HG03159 (cell line): ENCODE results near the gene RASD2.
"Not testable (repeated sequence)": the region's sequence is repeated elsewhere in the genome, so short reads cannot be mapped to it uniquely, and the experiment has no call there.

ENCODE experiments used
- ATAC-seq: cut with Tn5 transposase; IDR thresholded peaks from one replicate; pipeline ENCODE4 v1.9.1; 2021; ENCODE audit warnings: mild to moderate bottlenecking, moderate library complexity; ENCODE audit not compliant: unreplicated experiment

The RASD2 gene, protein sequence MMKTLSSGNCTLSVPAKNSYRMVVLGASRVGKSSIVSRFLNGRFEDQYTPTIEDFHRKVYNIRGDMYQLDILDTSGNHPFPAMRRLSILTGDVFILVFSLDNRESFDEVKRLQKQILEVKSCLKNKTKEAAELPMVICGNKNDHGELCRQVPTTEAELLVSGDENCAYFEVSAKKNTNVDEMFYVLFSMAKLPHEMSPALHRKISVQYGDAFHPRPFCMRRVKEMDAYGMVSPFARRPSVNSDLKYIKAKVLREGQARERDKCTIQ

GRCh38 chr22:35540595-35541253, at the start of gene RASD2:
RASD2 (plus strand) TSS chr22:35540831; CDS start chr22:35546810, 5,979 bp downstream.
- no peak for ATAC-seq

- not testable (repeated sequence) for ATAC-seq
Measured at GRCh38 chr22:35491061-35491907, 49.3 kb upstream of the RASD2 start.

DNA sequence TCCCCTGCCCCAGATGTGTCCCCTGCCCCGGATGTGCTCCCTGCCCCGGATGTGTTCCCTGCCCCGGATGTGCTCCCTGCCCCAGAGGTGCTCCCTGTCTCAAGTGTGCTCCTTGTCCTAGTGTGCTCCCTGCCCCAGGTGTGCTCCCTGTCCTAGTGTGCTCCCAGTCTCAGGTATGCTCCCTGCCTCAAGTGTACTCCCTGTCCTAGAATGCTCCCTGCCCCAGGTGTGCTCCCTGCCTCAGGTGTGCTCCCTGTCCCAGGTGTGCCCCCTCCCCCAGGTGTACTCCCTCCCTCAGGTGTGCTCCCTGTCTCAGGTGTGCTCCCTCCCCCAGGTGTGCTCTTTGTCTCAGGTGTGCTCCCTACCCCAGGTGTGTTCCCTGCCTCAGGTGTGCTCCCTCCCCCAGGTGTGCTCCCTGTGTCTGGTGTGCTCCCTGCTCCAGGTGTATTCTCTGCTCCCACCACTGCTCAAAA, 48.7 kb upstream of the RASD2 start:
- no peak for ATAC-seq

DNA sequence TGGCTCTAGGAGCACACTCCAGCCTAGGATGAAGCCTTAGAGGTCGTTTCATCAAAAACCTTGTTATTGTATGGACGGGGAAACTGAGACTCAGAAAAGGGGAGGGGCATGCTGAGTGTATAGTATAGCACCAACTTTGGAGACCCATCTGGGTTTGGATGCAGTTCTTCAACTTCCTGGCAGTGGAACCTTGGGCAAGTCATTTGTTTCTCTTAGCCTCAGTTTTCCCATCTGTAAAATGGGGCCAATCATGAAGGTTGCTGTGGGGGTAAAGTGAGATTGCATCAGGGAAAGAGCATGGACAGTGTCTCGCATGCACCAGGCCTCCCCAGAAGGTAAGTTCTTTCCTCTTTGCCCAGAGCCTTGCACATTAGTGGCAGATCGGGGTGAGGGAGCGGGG, 47.6 kb upstream of the RASD2 start:
- no peak for ATAC-seq

DNA sequence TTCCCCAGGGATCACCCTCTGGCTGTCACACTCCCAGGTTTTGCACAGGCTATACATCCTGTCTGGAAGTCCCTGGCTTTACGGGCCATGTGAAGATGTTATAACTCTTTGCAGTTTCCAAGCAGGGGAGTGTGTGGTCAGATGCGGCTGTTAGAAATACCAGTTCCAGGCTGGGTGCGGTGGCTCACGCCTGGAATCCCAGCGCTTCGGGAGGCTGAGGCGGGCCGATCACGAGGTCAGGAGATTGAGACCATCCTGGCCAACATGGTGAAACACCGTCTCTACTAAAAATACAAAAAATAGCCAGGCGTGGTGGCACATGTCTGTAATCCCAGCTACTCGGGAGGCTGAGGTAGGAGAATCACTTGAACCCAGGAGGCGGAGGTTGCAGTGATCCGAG, 44.9 kb upstream of the RASD2 start:
- not testable (repeated sequence) for ATAC-seq

- no peak for ATAC-seq
Measured at GRCh38 chr22:35496768-35497312, 43.8 kb upstream of the RASD2 start.

GRCh38 chr22:35498026-35498800, 42.4 kb upstream of the RASD2 start:
- no peak for ATAC-seq

DNA sequence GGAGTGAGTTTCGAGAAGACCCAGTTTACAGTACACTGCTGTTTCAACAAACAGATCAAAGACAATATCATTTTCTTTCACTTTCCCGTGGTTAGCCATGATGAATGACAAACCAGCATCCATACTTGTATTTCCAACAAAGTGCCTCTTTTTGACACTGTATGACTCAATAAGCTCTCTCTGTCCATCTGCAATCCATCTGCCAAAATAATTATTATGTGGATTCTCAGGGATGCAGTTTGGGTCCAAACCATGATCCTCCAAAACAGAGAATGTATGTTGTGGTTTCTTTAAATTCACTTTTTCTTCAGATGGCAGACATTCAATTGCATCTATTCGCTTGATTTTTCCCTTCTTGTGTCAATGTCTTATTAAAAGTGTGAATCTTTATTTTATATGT, 37.8 kb upstream of the RASD2 start:
- ATAC-seq = no peak

DNA sequence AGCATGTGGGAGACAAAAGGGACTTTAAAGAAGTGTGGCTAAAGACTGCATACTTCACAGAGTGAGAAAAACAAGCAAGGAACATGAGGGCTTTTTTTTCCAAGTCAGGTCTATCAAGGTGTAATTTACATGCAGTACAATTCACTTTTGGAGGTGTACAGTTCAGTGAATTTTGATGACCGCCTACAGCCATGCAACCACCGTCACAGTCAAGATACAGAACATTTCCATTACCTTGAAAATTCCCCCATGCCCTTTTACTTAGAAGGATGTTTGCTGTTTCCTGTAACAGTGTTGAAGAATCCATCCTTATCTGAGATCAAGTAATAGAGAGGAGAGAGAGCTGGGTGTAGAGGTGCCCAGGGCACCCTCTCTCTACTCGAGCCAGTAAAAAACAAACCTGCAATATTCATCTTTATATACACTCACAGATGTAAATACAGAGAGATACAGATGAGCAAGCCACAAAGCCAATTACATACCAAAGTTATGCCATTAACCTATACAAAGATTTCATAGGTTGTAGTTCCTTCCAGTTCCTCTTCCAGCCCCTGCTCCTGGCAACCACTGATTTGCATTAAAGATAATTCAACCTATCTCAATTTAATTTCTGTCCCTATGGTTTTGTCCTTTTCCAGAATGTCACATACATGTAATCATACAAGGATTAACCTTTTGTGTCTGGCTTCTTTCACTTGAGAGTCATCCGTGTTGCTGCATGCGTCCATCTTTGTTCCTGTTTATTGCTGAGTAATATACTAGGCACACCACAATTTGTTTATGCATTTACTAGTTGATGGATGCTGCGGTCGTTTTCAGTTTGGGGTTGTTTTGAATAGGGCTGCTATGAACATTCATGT, 35.0 kb upstream of the RASD2 start:
- no peak for ATAC-seq

DNA sequence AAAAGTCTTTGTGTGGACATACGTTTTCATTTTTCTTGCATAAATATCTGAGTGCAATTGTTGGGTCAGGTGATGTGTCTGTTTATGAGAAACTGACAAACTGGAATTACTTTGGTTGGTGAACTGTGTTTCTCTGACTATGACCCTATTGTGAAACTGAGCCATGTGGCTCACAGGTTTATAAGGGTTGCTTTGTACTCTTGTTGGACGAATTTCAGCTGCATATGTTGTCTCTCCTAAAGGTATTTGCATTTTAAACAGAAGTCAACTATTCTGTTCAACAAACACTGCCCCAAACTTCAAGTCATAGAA, 34.4 kb upstream of the RASD2 start:
- no peak for ATAC-seq

DNA sequence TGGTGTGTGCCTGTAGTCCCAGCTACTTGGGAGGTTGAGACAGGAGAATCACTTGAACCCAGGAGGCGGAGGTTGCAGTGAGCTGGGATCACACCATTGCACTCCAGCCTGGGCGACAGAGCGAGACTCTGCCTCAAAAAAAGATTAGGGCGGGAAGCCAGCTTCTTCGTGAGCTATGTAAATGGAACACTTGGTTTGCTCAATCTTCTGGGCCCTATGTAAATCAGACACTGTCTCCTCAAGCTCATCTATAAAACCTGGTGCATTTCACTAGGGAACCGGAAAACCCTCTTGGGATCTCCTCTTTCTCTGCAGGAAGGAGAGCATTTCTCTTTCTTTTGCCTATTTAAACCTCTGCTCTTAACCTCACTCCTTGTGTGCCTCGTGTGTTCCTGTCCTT, 32.8 kb upstream of the RASD2 start:
- not testable (repeated sequence) for ATAC-seq

DNA sequence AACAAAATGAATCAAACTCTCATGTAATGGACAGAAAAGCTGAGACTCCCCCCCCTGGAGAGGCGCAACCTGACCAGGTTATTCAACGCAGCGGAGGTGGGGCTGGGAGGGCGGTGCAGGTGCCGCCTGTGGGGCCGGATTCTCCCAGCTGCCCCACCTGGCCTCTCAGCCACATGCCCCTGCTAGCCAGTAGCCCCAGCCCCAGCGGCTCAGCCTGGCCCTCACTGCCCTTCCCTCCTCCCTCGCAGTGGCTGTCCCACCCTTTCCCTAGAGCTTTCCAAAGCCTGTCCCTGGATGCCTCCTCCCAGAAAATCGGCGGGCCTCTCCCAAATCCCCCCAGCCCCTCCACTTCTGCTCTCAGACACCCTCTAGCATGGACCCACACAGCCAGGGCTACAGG, 31.2 kb upstream of the RASD2 start:
- ATAC-seq = no peak

- ATAC-seq = no peak
Measured at GRCh38 chr22:35509960-35510359, 30.7 kb upstream of the RASD2 start.

DNA sequence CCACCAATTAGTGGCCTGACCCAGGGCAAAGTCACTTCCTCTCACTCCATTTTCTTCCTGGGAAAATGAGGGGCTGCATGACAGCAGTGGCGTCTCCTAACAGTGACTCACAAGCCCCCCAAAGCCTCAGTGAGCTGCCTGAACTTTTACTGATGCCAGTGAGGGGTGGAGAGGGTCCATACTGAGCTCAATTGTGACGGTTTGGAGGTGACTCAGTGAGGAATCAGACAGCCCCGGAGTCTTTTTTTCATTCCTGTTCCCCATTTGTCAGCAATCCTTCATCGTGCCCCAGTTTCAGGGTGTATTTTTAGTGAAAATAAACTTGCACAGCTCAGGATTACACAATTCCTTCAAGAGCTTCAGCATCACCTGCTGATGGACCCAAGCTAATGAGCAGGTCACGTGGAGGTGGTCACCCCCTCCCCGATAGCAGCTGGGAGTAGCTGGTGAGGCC, 30.1 kb upstream of the RASD2 start:
- ATAC-seq = no peak

DNA sequence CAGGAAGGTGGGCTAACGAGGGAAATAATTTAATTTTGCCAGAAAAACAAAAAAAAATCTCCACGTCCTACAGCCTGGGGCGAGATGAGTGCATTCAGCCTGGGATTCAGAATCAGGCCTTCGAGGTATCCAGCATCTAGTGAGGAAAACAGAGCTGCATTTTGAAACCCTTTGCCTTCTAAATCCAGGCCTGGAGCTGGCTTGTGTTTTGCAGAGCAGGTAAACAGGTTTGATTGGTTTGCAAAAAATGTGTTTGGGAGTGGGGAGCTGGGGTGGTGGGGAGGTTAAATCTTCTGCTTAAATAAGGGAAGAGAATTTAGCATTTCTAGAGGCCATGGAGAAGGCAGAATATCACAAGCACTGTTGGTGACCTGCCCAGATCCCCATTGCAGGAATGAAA, 29.7 kb upstream of the RASD2 start:
- ATAC-seq = no peak

DNA sequence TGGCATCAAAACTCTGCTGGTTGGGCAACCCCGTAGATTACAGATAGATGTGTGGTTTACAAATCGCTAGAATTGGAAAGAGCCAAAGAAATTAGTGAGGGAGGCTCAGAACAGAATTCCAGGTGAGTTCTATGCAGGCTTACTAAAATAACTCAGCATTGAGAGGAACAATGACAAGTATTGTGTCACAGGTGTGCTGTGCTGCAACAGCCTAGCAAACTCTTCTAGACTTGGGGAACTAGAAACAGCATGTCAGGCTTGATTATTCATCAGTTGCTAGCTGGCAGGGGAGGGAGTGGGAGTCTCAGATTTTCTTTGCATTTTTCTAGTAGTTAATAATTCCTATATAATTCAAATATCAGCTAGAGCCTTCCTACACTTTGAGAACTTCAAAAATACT, 26.3 kb upstream of the RASD2 start:
- ATAC-seq = no peak

GRCh38 chr22:35515952-35516351, 24.7 kb upstream of the RASD2 start:
- not testable (repeated sequence) for ATAC-seq

DNA sequence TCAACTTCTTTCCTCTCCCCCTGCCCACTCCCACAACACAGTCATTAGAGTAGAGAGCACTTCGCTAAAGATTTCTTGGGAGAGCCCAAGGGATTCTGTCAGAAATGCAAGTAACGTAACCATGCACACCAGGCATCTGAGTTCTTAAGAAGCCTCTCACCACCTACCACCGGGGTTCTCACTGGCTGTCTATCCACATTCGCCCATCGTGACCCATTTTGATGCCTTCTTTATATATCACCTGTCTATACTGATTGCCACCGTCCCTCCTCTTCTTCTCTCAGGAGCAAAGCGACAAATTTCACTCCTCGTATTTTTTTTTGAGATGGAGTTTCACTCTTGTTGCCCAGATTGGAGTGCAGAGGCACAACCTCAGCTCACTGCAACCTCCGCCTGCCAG, 23.9 kb upstream of the RASD2 start:
- ATAC-seq = no peak

GRCh38 chr22:35517207-35517606, 23.4 kb upstream of the RASD2 start:
- no peak for ATAC-seq
